SK-N-SH (cell line): ENCODE data around the gene PRMT5. TPM values are rescaled to one million over a fixed set of nuclear protein-coding genes. Genes with fewer than 3 reads are reported as not detected.

ENCODE experiments used
- CTCF ChIA-PET: fragments of 300-600, 350-600 bp; formaldehyde crosslinking; extraction: SDS; loops from one replicate; lab custom pipeline; 2021; lab: Yijun Ruan, JAX
- POLR2A ChIA-PET: fragments of 350-600 bp; sonication (Branson Sonifier 250); formaldehyde crosslinking; extraction: SDS; loops from one replicate; lab custom pipeline; 2020; ENCODE audit warnings: antibody characterized with exemption, inconsistent platforms; lab: Yijun Ruan, JAX
- DNase-seq: peaks from one replicate; pipeline ENCODE4 v3.0.0; 2012
- H2AFZ ChIP-seq: fragments of 200-600 bp; sonication (generic); 2 replicates; pipeline ENCODE4 v1.8.1; 2016; ENCODE audit warnings: antibody characterized with exemption, mild to moderate bottlenecking, low read depth
- H3F3A ChIP-seq: fragments of 200-600 bp; sonication (generic); replicated peaks from 2 replicates; pipeline ENCODE3; 2016; ENCODE audit warnings: antibody characterized with exemption, mild to moderate bottlenecking; ENCODE audit not compliant: insufficient read depth
- H3K27ac ChIP-seq, 2 experiments: fragments of 200-500 bp in 1 of 2; fragments of 200-600 bp in 1 of 2; sonication (Bioruptor generic) in 1 of 2; sonication (generic), shearing (Covaris generic) in 1 of 2; 2 replicates each; pipeline versions ENCODE4 v1.5.1 to v1.6.1; 2014 to 2016; ENCODE audit warnings: low read depth in 2 of 2, inconsistent platforms in 1 of 2, low read length in 1 of 2, mild to moderate bottlenecking in 1 of 2, mixed read lengths in 1 of 2
- H3K27me3 ChIP-seq: fragments of 200-600 bp; sonication (generic), shearing (Covaris generic); 2 replicates; pipeline ENCODE4 v1.6.1; 2016; ENCODE audit warnings: mixed run types; ENCODE audit not compliant: insufficient read depth
- H3K36me3 ChIP-seq, 2 experiments: fragments of 200-500 bp in 1 of 2; fragments of 200-600 bp in 1 of 2; sonication (Bioruptor generic) in 1 of 2; sonication (generic) in 1 of 2; replicated peaks in 1 of 2; 2 replicates each; pipeline versions ENCODE3 to v1.5.1; 2014 to 2016; ENCODE audit warnings: low read length in 1 of 2, mild to moderate bottlenecking in 1 of 2; ENCODE audit not compliant: insufficient read depth in 2 of 2, control insufficient read depth in 1 of 2
- H3K4me1 ChIP-seq, 2 experiments: fragments of 200-500 bp in 1 of 2; fragments of 200-600 bp in 1 of 2; sonication (Bioruptor generic) in 1 of 2; sonication (generic), shearing (Covaris generic) in 1 of 2; 2 replicates each; pipeline versions ENCODE4 v1.5.1 to v1.6.1; 2014 to 2016; ENCODE audit warnings: low read depth in 1 of 2, low read length in 1 of 2, mixed run types in 1 of 2; ENCODE audit not compliant: insufficient read depth in 2 of 2, control insufficient read depth in 1 of 2
- H3K4me2 ChIP-seq: fragments of 200-600 bp; sonication (generic), shearing (Covaris generic); 2 replicates; pipeline ENCODE4 v1.6.1; 2017; ENCODE audit warnings: mixed run types
- H3K4me3 ChIP-seq, 2 experiments: fragments of 200-500 bp in 1 of 2; fragments of 200-600 bp in 1 of 2; sonication (Bioruptor generic) in 1 of 2; sonication (generic), shearing (Covaris generic) in 1 of 2; 2 replicates each; pipeline versions ENCODE4 v1.5.1 to v1.8.1; 2014 to 2016; ENCODE audit warnings: low read depth in 2 of 2, inconsistent platforms in 1 of 2, low read length in 1 of 2, mild to moderate bottlenecking in 1 of 2, mixed read lengths in 1 of 2, moderate library complexity in 1 of 2
- H3K79me2 ChIP-seq: fragments of 200-600 bp; sonication (generic); 2 replicates; pipeline ENCODE4 v1.8.1; 2017; ENCODE audit warnings: mild to moderate bottlenecking; ENCODE audit not compliant: insufficient read depth
- H3K9ac ChIP-seq: fragments of 200-600 bp; sonication (generic); 2 replicates; pipeline ENCODE4 v1.6.1; 2017; ENCODE audit warnings: mixed run types
- H3K9me2 ChIP-seq: fragments of 200-600 bp; sonication (generic); 2 replicates; pipeline ENCODE4 v1.6.1; 2017; ENCODE audit warnings: mixed run types
- H3K9me3 ChIP-seq: fragments of 200-600 bp; sonication (generic); 2 replicates; pipeline ENCODE4 v1.6.1; 2017; ENCODE audit warnings: mixed run types, mild to moderate bottlenecking, moderate library complexity
- H4K20me1 ChIP-seq: fragments of 200-600 bp; sonication (generic); 2 replicates; pipeline ENCODE4 v1.6.1; 2017; ENCODE audit warnings: mild to moderate bottlenecking, mixed run types; ENCODE audit not compliant: insufficient read depth
- CHD2 ChIP-seq: fragments of 150-350 bp; IDR thresholded peaks from 2 replicates; pipeline ENCODE4 v1.6.1; 2018; ENCODE audit warnings: low read length; ENCODE audit not compliant: partially characterized antibody
- EZH2phosphoT487 ChIP-seq: fragments of 200-600 bp; sonication (generic); IDR thresholded peaks from 2 replicates; pipeline ENCODE4 v1.6.1; 2017; ENCODE audit warnings: low read depth, mixed run types, mild to moderate bottlenecking, antibody characterized with exemption, moderate library complexity, borderline replicate concordance
- GABPA ChIP-seq: IDR thresholded peaks from 2 replicates; pipeline ENCODE4 v1.4.0; 2012; ENCODE audit warnings: low read depth, mild to moderate bottlenecking
- JUND ChIP-seq: IDR thresholded peaks from 2 replicates; pipeline ENCODE4 v1.4.0; 2012
- NFIC ChIP-seq: IDR thresholded peaks from 2 replicates; pipeline ENCODE4 v1.4.0; 2012; ENCODE audit warnings: borderline replicate concordance
- RFX5 ChIP-seq: IDR thresholded peaks from 2 replicates; pipeline ENCODE4 v1.6.1; 2012; ENCODE audit warnings: mild to moderate bottlenecking, improper control_type of control experiment, low read length
- SMC3 ChIP-seq: IDR thresholded peaks from 2 replicates; pipeline ENCODE4 v1.6.1; 2012; ENCODE audit warnings: low read depth, low read length, improper control_type of control experiment
- TAF1 ChIP-seq: IDR thresholded peaks from 2 replicates; pipeline ENCODE4 v1.6.1; 2012; ENCODE audit warnings: low read depth, mild to moderate bottlenecking, low read length, moderate library complexity, borderline replicate concordance
- TCF12 ChIP-seq: IDR thresholded peaks from 2 replicates; pipeline ENCODE4 v1.4.0; 2012
- TEAD4 ChIP-seq: IDR thresholded peaks from 2 replicates; pipeline ENCODE4 v1.4.0; 2012; ENCODE audit warnings: mild to moderate bottlenecking, borderline replicate concordance; ENCODE audit not compliant: insufficient read depth
- USF2 ChIP-seq: fragments of 150-350 bp; IDR thresholded peaks from 2 replicates; pipeline ENCODE4 v1.6.1; 2017; ENCODE audit warnings: antibody characterized with exemption, low read length, low read depth, borderline replicate concordance
- WGBS: methylation state at CpG from one replicate; pipeline ENCODE4 v1.1.6; 2017; ENCODE audit warnings: low lambda C conversion rate; 5-methylcytosine and 5-hydroxymethylcytosine counted together
- polyA plus RNA-seq, 3 experiments: library from polyadenylated mRNA; depleted of rRNA; stranded (reverse); fragments of >200 nt; gene quantifications; 2 replicates each; pipeline ENCODE4 v1.2.3, GENCODE V29; 2012
- TF ChIP-seq, protein P1 (sequence below): IDR thresholded peaks from 2 replicates; pipeline ENCODE4 v1.4.0; 2012; ENCODE audit warnings: low read depth
- TF ChIP-seq, protein P2 (sequence below): IDR thresholded peaks from 2 replicates; pipeline ENCODE4 v1.4.0; 2012; ENCODE audit warnings: low read depth, borderline replicate concordance
- TF ChIP-seq, protein P3 (sequence below): IDR thresholded peaks from 2 replicates; pipeline ENCODE4 v1.6.1; 2012; ENCODE audit warnings: mild to moderate bottlenecking, low read depth, low read length, moderate library complexity

PRMT5 gene
- polyA plus RNA-seq, 1 of the 3 experiments (the other 2 are of a cell fraction) = 132 TPM

DNA sequence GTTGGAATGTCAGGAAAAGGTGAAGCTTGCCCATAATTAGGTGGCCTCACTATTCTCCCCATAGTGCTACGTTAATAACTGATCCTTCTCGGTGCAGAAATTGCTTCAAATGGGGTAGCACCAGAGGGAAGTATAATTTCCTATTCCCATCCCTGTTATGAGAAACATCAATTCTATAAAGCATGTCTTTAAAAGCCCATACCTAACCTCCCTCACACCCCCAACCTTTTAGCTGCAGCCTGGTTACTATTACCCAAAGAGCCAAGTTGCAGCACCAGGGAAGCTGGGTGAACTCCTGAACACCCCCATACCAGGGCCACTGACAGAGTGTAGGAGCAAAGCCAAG is 25.5 kb downstream of the PRMT5 start:
- Histone ChIP-seq H3K9ac (no peak overlapping the region), H4K20me1 (no peaks in the 10 kb centered on the region), H2AFZ (no peak overlapping the region), H3F3A (peaks cover 17% of the 10 kb centered on the region), H3K27ac (no peak overlapping the region), H3K27me3 (no peaks in the 10 kb centered on the region), H3K9me3 (no peaks in the 10 kb centered on the region), H3K4me2 (no peak overlapping the region), H3K4me3 (no peak overlapping the region), H3K4me1 (peaks cover 0 to 3% of the 10 kb centered on the region in 2 experiments; a peak in 2 of 4 replicates), H3K79me2 (no peaks in the 10 kb centered on the region), H3K9me2 (no peaks in the 10 kb centered on the region), H3K36me3 (peaks cover 51 to 68% of the 10 kb centered on the region in 2 experiments)
- CTCF ChIA-PET = interaction anchor here (1.0 to 6.0 kb wide), 4 partner anchors 17 to 347 kb away, joined by 3 to 96 read pairs (median 9); partner anchors contain the start of gene REM2
- no peak for TF ChIP-seq RFX5
- TF ChIP-seq USF2 = no peak
- no peak for TF ChIP-seq TCF12
- no peak for TF ChIP-seq CHD2
- TF ChIP-seq, protein P1, sequence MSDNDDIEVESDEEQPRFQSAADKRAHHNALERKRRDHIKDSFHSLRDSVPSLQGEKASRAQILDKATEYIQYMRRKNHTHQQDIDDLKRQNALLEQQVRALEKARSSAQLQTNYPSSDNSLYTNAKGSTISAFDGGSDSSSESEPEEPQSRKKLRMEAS = no peak
- no peak for TF ChIP-seq NFIC
- TF ChIP-seq JUND = no peak
- TF ChIP-seq TEAD4 = no peak
- TF ChIP-seq GABPA = no peak
- no peak for DNase-seq
- WGBS = 94% methylated on average over 2 of the region's 2 CpGs
- POLR2A ChIA-PET = no interaction called here

- H3F3A ChIP-seq = peaks cover 15% of the 10 kb centered on the region
- H3K36me3 ChIP-seq = peaks cover 37 to 59% of the 10 kb centered on the region in 2 experiments
- no peak overlapping the region for H3K27ac ChIP-seq
- H3K9me3 ChIP-seq = no peaks in the 10 kb centered on the region
- H3K9ac ChIP-seq = no peak overlapping the region
- peaks cover 0 to 14% of the 10 kb centered on the region in 2 experiments; a peak in 3 of 4 replicates for H3K4me1 ChIP-seq
- TF ChIP-seq, protein P2, sequence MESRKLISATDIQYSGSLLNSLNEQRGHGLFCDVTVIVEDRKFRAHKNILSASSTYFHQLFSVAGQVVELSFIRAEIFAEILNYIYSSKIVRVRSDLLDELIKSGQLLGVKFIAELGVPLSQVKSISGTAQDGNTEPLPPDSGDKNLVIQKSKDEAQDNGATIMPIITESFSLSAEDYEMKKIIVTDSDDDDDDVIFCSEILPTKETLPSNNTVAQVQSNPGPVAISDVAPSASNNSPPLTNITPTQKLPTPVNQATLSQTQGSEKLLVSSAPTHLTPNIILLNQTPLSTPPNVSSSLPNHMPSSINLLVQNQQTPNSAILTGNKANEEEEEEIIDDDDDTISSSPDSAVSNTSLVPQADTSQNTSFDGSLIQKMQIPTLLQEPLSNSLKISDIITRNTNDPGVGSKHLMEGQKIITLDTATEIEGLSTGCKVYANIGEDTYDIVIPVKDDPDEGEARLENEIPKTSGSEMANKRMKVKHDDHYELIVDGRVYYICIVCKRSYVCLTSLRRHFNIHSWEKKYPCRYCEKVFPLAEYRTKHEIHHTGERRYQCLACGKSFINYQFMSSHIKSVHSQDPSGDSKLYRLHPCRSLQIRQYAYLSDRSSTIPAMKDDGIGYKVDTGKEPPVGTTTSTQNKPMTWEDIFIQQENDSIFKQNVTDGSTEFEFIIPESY = no peak
- TF ChIP-seq TAF1 = no peak
- TF ChIP-seq GABPA = no peak
- TF ChIP-seq USF2 = no peak
- TF ChIP-seq EZH2phosphoT487 = no peak
- no peak for TF ChIP-seq CHD2
- TF ChIP-seq, protein P3, sequence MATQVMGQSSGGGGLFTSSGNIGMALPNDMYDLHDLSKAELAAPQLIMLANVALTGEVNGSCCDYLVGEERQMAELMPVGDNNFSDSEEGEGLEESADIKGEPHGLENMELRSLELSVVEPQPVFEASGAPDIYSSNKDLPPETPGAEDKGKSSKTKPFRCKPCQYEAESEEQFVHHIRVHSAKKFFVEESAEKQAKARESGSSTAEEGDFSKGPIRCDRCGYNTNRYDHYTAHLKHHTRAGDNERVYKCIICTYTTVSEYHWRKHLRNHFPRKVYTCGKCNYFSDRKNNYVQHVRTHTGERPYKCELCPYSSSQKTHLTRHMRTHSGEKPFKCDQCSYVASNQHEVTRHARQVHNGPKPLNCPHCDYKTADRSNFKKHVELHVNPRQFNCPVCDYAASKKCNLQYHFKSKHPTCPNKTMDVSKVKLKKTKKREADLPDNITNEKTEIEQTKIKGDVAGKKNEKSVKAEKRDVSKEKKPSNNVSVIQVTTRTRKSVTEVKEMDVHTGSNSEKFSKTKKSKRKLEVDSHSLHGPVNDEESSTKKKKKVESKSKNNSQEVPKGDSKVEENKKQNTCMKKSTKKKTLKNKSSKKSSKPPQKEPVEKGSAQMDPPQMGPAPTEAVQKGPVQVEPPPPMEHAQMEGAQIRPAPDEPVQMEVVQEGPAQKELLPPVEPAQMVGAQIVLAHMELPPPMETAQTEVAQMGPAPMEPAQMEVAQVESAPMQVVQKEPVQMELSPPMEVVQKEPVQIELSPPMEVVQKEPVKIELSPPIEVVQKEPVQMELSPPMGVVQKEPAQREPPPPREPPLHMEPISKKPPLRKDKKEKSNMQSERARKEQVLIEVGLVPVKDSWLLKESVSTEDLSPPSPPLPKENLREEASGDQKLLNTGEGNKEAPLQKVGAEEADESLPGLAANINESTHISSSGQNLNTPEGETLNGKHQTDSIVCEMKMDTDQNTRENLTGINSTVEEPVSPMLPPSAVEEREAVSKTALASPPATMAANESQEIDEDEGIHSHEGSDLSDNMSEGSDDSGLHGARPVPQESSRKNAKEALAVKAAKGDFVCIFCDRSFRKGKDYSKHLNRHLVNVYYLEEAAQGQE = no peak
- TF ChIP-seq TEAD4 = no peak
- no peak for TF ChIP-seq JUND
- TF ChIP-seq SMC3 = no peak
- H3K79me2 ChIP-seq = no peaks in the 10 kb centered on the region
- no peaks in the 10 kb centered on the region for H4K20me1 ChIP-seq
- H3K4me2 ChIP-seq = no peak overlapping the region
- ChIA-PET CTCF (interaction anchor here (0.6 to 6.0 kb wide), 9 partner anchors 11 to 345 kb away, joined by 3 to 96 read pairs (median 15); partner anchors contain the start of genes LRP10, OXA1L, RBM23 and REM2), POLR2A (interaction anchor here (0.9 kb wide), 1 partner anchor 18 kb away, joined by 3 read pairs; the partner anchor contains the start of gene RBM23)
- no peaks in the 10 kb centered on the region for H3K9me2 ChIP-seq
- no peak overlapping the region for H2AFZ ChIP-seq
- WGBS = 94% methylated on average over 7 of the region's 7 CpGs
- no peak overlapping the region for H3K4me3 ChIP-seq
- no peaks in the 10 kb centered on the region for H3K27me3 ChIP-seq
- no peak for DNase-seq
Measured at GRCh38 chr14:22901799-22902198, 27.4 kb downstream of the PRMT5 start.
